ENCODE data around the gene GNG13.
"Not testable (repeated sequence)": the region's sequence is repeated elsewhere in the genome, so short reads cannot be mapped to it uniquely, and the experiment has no call there.

GNG13 gene

GRCh38 chr16:831571-832413 lies 31.3 kb upstream of the GNG13 start:
- DNase-seq: no peak

- no peak for DNase-seq
These were observed 30.5 kb upstream of the GNG13 start for GRCh38 chr16:830871-831570.

- no peak for DNase-seq
These were observed 29.8 kb upstream of the GNG13 start for GRCh38 chr16:830107-830870.

GRCh38 chr16:828891-829290 lies 28.4 kb upstream of the GNG13 start:
- no peak for DNase-seq

- no peak for DNase-seq
These were observed 27.0 kb upstream of the GNG13 start for GRCh38 chr16:827513-827912.

- no peak for DNase-seq
These were observed 25.0 kb upstream of the GNG13 start for GRCh38 chr16:825341-826061.

- DNase-seq: no peak
These were observed 24.1 kb upstream of the GNG13 start for GRCh38 chr16:824601-825000.

- DNase-seq: no peak
These were observed 23.7 kb upstream of the GNG13 start for GRCh38 chr16:824194-824593.

DNA sequence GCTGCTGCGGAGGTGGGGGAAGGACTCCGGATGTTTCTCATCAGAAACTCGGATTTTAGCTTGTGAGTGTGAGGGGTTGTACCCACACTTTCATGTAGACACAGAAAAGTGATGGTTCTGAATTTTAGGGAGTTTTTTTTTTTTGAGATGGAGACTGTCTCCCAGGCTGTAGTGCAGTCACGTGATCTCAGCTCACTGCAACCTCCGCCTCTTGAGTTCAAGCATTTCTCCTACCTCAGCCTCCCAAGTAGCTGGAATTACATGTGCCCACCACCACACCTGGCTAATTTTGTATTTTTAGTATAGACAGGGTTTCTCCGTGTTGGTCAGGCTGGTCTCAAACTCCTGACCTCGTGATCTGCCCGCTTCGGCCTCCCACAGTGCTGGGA lies 22.4 kb upstream of the GNG13 start:
- no peak for DNase-seq

DNA sequence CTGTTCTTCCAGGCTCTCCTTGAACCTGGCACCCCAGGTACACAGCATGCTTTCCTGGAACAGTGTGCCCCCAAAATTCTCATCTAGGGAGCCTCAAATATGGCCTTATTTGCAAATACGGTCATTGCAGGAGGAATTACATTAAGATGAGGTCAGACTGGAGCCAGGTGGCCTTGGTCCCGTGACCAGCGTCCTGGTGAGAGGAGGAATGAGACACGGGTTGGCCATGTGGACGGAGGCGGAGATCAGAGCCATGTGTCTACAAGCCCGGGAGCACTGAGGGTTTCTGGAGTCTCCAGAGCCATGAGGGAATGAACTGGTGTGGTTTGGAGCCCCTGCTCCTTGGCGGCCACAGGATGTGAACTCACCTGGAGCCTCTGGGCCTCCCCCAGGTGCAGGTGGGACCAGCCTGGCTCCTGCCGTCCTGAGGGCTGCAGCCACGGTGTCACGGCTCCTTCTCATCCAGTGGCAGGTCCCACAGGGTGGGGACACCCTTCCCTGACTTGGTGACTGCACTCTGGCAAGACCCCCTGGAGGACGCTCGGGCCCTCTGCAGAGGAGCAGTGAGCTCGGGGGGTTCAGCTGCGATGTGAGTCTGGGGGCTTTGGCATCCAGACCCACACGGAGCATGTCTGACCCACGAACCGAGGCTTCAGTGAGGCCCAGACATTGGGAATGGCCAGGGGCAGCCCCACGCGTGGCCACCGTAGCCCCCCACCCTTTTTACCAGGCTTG lies 21.8 kb upstream of the GNG13 start:
- DNase-seq: no peak

DNA sequence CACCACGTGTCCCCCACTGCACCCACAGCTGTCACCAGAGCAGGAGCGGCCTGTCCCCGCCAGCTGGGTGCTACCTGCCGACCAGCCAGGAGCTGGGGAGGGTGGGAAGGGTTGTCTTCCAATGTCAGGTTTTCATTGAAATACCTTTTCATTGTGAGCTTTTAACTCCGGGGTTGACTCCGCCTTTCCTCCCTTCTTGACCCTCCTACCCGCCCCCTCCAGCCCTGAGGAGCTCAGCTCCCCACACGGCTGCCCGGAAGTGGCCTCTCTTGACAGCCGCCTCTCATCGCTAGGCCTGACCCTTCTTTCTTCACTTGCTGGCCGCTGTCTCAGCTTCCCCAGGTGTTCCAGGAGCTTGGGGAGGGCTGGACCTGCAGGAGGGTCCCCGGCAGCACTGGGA lies 21.2 kb upstream of the GNG13 start:
- no peak for DNase-seq

GRCh38 chr16:820748-821147 lies 20.2 kb upstream of the GNG13 start:
- DNase-seq: no peak

GRCh38 chr16:820044-820408 lies 19.5 kb upstream of the GNG13 start:
- DNase-seq: not testable (repeated sequence)

DNA sequence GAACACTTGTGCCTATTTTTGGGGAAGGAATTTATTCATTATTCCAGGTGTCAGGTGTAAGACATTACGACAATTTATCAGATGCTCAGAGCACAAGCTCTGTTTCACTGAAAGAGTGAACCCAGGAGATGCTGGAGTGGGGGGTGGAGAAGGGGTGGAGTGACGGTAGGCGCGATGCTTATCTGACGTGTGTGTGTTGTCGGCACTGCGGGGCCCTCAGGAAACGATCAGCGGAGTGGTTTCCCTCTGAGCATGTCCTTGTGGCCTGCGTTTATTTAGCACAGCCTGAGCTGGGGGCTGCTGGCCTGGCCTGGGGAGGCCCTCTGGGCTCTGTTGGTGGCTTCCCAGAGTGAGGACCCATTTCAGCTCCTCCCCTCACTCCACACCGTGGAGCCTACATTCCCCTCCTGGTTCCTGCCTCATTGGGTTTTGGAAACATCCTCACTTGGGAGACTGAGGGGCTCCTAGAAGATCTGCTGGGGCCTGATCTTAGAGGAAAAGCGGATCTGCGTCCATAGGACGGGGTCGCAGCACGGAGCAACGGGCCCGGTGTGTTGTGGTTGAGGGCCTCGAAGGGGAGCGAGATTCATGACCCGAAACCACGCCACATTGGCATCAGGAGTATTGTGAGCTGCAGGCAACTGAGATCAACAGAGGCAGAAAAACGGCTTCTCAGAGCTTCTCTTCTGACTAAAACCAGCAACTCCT lies 19.0 kb upstream of the GNG13 start:
- DNase-seq: no peak

GRCh38 chr16:818592-818991 lies 18.1 kb upstream of the GNG13 start:
- DNase-seq: no peak

DNA sequence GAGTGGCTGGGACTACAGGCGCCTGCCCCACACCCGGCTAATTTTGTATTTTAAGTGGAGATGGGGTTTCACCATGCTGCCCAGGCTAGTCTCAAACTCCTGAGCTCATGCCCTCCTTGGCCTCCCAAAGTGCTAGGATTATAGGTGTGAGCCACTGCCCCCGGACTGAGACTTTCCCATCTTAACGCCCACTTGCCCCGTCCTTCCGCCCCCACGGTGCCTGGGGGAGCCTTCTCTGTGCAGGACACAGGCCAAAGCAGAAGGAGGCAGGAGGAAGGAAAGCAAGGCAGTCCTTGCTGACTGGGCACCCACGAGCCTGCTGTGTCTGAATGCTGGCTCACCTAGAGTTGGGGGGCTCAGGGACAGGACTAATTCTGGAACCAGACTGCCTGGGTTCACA lies 17.6 kb upstream of the GNG13 start:
- no peak for DNase-seq

DNA sequence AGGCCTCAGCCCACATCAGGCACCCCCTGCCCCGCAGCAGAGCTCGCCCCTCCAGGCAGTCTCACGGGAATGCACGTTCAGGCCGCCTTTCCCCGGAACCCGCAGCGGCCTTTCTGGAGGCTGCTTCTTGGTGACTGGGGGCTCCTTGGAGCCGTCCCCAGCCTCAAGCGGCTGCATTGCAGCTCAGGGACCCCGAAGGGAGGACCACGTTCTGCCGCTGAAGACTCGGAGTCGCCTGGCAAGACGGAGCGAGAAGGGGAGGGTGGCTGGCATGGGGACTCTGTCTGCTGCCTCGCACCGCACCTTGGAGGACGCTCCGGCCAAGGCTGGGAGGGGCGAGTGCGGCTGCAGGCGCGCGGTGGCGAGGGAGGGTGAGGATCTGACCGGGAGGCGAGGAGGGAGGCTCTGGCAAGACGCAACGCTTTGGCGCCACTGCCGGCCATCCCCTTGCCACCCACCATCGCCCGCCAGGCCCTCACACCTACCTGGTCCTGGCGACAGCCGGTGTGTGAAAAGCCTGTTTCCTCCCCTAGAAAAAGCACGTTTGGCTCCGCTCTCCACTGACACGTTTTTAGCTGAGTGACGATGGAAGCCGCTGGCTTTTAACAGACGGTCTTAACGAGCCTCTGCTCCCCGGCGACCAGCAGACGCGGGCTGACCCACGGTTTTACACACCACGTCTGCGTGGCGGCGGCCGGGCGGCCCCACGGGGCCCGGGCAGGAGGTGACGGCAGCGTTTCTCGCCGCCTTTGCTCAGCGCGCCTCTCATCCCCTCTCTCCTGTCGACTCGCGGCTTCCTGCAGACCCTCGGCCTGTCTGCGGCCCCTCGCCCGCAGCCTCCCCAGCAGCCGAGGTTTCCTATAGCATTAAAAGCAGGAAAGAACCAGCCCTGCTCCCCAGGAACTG lies 16.7 kb upstream of the GNG13 start:
- DNase-seq: no peak

DNA sequence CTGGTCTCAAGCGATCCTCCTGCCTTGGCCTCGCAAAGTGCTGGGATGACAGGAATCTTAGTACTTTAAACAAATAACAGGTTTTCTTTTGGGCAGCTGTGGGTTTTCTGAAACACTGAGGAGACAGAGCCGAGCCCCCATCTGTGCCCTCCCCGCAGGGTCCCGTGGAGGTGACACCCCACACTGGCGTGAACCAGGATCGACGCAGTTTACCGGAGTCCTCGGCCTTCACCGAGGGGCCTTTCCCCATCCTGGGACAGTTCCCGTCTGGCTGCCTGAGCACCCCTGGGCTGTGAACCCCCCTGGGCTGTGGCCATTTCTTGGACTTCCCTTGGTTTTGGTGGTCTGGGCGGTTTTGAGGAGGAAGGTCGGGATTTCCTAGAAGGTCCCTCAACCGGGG lies 15.3 kb upstream of the GNG13 start:
- no peak for DNase-seq

DNA sequence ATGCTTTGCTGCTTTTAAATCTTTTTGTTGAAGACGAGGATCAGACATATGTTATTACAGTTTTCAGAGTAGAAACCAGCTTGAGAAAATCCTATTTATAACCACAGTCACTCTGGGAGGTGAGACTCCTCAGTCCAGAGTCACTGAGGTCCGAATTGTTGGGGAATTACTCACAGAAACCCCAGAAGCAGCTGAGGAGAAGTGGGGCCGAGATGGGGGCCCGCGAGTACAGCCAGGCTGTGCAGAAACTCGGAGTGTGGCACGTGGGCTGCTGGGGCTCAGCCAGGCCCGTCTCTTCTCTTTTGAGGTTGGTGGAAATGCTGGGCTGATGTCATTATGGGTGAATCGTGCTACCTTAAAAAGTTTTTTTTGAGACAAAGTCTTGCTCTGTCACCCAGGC lies 14.4 kb upstream of the GNG13 start:
- DNase-seq: no peak

- DNase-seq: no peak
These were observed 13.4 kb upstream of the GNG13 start for GRCh38 chr16:813916-814412.

All from NK-92 treated with Interleukin-12 subunit alpha and Interleukin-12 subunit beta, amount 100 ng/mL, for 24 hours (cell line).